Measurements from ENCODE around the gene DPY30.
A peak's percentile ranks its signal among the peaks of the same experiment; 100 is the strongest.
"Not testable (repeated sequence)": the region's sequence is repeated elsewhere in the genome, so short reads cannot be mapped to it uniquely, and the experiment has no call there.

The DPY30 gene

GRCh38 chr2:32054583-32054982 lies 15.0 kb upstream of the DPY30 start:
- H3K4me3 ChIP-seq (ENCODE audit: low read length); H3K9me3 ChIP-seq (ENCODE audit: control insufficient read depth, low read length); H3K36me3 ChIP-seq (ENCODE audit: control insufficient read depth, insufficient read depth, low read length, severe bottlenecking); H3K27me3 ChIP-seq (replicated peaks; ENCODE audit: control insufficient read depth, insufficient read depth, low read length); DNase-seq (ENCODE audit: low read depth); H3K9ac ChIP-seq (ENCODE audit: low read length); H3K4me1 ChIP-seq (ENCODE audit: control insufficient read depth, insufficient read depth, low read length): not testable (repeated sequence)

- Histone ChIP-seq H3K9ac (ENCODE audit: low read length) (no peak overlapping the region), H3K27me3 (replicated peaks; ENCODE audit: control insufficient read depth, insufficient read depth, low read length) (no peaks in the 10 kb centered on the region), H3K9me3 (ENCODE audit: control insufficient read depth, low read length) (no peaks in the 10 kb centered on the region), H3K36me3 (ENCODE audit: control insufficient read depth, insufficient read depth, low read length, severe bottlenecking) (no peaks in the 10 kb centered on the region), H3K4me3 (ENCODE audit: low read length) (no peak overlapping the region), H3K4me1 (ENCODE audit: control insufficient read depth, insufficient read depth, low read length) (no peaks in the 10 kb centered on the region)
- DNase-seq (ENCODE audit: low read depth) = no peak
Measured at GRCh38 chr2:32051836-32052439, 12.3 kb upstream of the DPY30 start.

GRCh38 chr2:32043561-32043960 lies 4.0 kb upstream of the DPY30 start:
- DNase-seq (ENCODE audit: low read depth) = no peak
- H3K36me3 ChIP-seq (ENCODE audit: control insufficient read depth, insufficient read depth, low read length, severe bottlenecking) = no peaks in the 10 kb centered on the region
- H3K9ac ChIP-seq (ENCODE audit: low read length) = no peak overlapping the region
- peaks cover 7% of the 10 kb centered on the region for H3K4me1 ChIP-seq (ENCODE audit: control insufficient read depth, insufficient read depth, low read length)
- H3K27me3 ChIP-seq (replicated peaks; ENCODE audit: control insufficient read depth, insufficient read depth, low read length) = no peaks in the 10 kb centered on the region
- H3K9me3 ChIP-seq (ENCODE audit: control insufficient read depth, low read length) = no peaks in the 10 kb centered on the region
- no peak overlapping the region for H3K4me3 ChIP-seq (ENCODE audit: low read length)

DNA sequence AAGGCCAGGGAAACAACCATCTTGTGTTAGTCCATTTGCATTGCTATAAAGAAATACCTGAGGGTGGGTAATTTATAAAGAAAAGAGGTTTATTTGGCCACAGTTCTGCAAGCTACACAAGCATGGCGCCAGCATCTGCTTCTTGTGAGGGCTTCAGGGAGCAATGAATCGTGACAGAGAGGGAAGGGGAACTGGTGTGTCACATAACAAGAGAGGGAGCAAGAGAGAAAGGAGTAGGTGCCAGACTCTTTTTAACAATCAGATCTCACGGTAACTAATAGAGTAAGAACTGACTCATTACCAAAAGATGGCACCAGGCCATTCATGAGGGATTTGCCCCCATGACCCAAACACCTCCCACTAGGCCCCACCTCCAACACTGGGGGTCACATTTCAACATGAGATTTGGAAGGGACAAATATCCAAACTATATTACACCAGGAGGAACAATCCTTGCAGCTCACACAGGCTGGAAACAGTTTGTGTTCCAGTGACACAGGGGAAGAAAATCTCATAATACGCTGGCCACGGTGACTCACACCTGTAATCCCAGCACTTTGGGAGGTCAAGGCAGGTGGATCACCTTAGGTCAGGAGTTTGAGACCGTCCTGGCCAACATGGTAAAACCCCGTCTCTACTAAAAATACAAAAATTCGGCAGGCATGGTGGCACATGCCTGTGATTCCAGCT lies 5.3 kb downstream of the DPY30 start:
- H3K36me3 ChIP-seq (ENCODE audit: control insufficient read depth, insufficient read depth, low read length, severe bottlenecking); H3K9ac ChIP-seq (ENCODE audit: low read length); DNase-seq (ENCODE audit: low read depth); H3K4me3 ChIP-seq (ENCODE audit: low read length); H3K9me3 ChIP-seq (ENCODE audit: control insufficient read depth, low read length); H3K27me3 ChIP-seq (replicated peaks; ENCODE audit: control insufficient read depth, insufficient read depth, low read length); H3K4me1 ChIP-seq (ENCODE audit: control insufficient read depth, insufficient read depth, low read length): not testable (repeated sequence)

GRCh38 chr2:32018789-32019482 lies 20.7 kb downstream of the DPY30 start:
- H3K9me3 ChIP-seq (ENCODE audit: control insufficient read depth, low read length); H3K9ac ChIP-seq (ENCODE audit: low read length); H3K4me1 ChIP-seq (ENCODE audit: control insufficient read depth, insufficient read depth, low read length); H3K27me3 ChIP-seq (replicated peaks; ENCODE audit: control insufficient read depth, insufficient read depth, low read length); H3K4me3 ChIP-seq (ENCODE audit: low read length); DNase-seq (ENCODE audit: low read depth): not testable (repeated sequence)
- H3K36me3 ChIP-seq (ENCODE audit: control insufficient read depth, insufficient read depth, low read length, severe bottlenecking) = peaks cover 36% of the 10 kb centered on the region

DNA sequence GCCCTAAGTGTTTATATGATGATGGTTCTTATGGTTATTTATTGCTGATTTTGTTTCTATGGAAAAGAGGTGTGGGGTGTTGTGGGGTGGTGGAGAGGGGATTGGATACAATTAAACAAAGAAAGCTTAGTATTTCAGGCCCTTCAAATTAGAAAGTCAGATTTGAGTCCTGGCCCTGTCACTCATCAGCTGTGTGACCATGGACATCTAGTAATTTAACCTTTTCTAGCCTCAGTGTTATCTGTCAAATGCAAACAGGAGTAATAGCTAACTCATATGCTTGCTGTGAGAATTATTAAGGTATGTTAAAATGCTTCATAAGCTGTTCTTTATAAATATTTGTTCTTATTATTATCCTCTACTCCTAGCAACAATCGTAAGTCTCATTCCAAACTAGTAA lies 26.7 kb downstream of the DPY30 start:
- Histone ChIP-seq H3K4me1 (ENCODE audit: control insufficient read depth, insufficient read depth, low read length) (peaks cover 17% of the 10 kb centered on the region), H3K4me3 (ENCODE audit: low read length) (no peak overlapping the region), H3K9me3 (ENCODE audit: control insufficient read depth, low read length) (no peaks in the 10 kb centered on the region), H3K9ac (ENCODE audit: low read length) (no peak overlapping the region), H3K27me3 (replicated peaks; ENCODE audit: control insufficient read depth, insufficient read depth, low read length) (no peaks in the 10 kb centered on the region), H3K36me3 (ENCODE audit: control insufficient read depth, insufficient read depth, low read length, severe bottlenecking) (peaks cover 5% of the 10 kb centered on the region)
- DNase-seq (ENCODE audit: low read depth) = no peak

GRCh38 chr2:32011485-32011960 lies 28.1 kb downstream of the DPY30 start:
- Histone ChIP-seq H3K4me3 (ENCODE audit: low read length) (peak overlapping the region; percentile 91), H3K9ac (ENCODE audit: low read length) (peak overlapping the region; percentile 96), H3K4me1 (ENCODE audit: control insufficient read depth, insufficient read depth, low read length) (peaks cover 23% of the 10 kb centered on the region), H3K9me3 (ENCODE audit: control insufficient read depth, low read length) (no peaks in the 10 kb centered on the region), H3K27me3 (replicated peaks; ENCODE audit: control insufficient read depth, insufficient read depth, low read length) (no peaks in the 10 kb centered on the region), H3K36me3 (ENCODE audit: control insufficient read depth, insufficient read depth, low read length, severe bottlenecking) (no peaks in the 10 kb centered on the region)
- DNase-seq (ENCODE audit: low read depth) = no peak

DNA sequence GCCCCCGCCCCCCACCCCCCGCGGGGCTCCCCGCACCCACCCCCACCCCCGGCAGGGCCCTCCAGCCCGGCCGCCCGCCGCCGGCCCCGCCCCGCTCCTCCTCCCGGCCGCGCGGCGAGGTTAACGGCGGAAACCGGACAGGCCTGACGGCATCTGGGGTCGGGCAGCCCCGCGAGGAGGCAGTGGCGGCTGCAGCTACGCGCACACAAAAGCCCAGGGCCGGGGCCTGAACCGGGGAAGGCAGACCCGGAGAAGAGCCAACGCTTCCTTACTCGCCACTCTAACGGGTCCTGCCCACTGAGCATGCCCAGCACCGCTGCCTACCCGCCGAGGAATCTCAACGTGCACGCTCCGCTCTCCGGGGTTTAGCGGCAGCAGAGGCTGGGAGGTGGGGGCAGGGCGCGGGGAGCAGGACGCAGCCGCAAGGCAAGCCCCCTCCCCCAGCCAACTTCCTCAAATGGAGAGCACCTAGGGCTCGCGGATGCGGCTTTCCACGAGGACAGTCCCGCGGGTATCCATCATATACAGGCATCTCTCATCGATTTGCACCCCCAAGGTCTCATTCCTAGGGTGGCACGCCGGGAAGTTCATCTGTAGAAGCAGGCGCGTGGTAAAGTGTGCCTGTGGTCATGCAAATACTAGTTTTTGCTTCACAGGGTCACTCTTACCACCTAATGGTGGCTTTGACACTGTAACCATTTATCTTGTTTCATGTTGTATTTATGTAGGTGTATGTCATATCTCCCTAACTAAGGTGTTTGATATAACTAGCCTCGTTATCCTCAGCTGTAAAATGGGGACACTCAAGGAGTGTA lies 28.7 kb downstream of the DPY30 start, which contains the start of gene MEMO1:
Gene MEMO1 (minus strand): TSS at position 339 of the 815 bp plus-strand sequence. CDS start 761 bp downstream, outside the sequence.
- H3K4me3 ChIP-seq (ENCODE audit: low read length) = peak within 1 kb of the TSS; percentile 96
- peak; percentile 95 for DNase-seq (ENCODE audit: low read depth)
- H3K36me3 ChIP-seq (ENCODE audit: control insufficient read depth, insufficient read depth, low read length, severe bottlenecking) = no peaks in the 10 kb centered on the region

GRCh38 chr2:32010280-32010669 lies 29.3 kb downstream of the DPY30 start:
- not testable (repeated sequence) for DNase-seq (ENCODE audit: low read depth); H3K4me3 ChIP-seq (ENCODE audit: low read length); H3K36me3 ChIP-seq (ENCODE audit: control insufficient read depth, insufficient read depth, low read length, severe bottlenecking)

More for the DNA sequence above, 28.7 kb downstream of the DPY30 start, which contains the start of gene MEMO1:
- Histone ChIP-seq H3K4me1 (ENCODE audit: control insufficient read depth, insufficient read depth, low read length) (peaks cover 23% of the 10 kb centered on the region), H3K9ac (ENCODE audit: low read length) (peak within 1 kb of the TSS; percentile 96), H3K27me3 (replicated peaks; ENCODE audit: control insufficient read depth, insufficient read depth, low read length) (no peaks in the 10 kb centered on the region), H3K9me3 (ENCODE audit: control insufficient read depth, low read length) (no peaks in the 10 kb centered on the region)

DNA sequence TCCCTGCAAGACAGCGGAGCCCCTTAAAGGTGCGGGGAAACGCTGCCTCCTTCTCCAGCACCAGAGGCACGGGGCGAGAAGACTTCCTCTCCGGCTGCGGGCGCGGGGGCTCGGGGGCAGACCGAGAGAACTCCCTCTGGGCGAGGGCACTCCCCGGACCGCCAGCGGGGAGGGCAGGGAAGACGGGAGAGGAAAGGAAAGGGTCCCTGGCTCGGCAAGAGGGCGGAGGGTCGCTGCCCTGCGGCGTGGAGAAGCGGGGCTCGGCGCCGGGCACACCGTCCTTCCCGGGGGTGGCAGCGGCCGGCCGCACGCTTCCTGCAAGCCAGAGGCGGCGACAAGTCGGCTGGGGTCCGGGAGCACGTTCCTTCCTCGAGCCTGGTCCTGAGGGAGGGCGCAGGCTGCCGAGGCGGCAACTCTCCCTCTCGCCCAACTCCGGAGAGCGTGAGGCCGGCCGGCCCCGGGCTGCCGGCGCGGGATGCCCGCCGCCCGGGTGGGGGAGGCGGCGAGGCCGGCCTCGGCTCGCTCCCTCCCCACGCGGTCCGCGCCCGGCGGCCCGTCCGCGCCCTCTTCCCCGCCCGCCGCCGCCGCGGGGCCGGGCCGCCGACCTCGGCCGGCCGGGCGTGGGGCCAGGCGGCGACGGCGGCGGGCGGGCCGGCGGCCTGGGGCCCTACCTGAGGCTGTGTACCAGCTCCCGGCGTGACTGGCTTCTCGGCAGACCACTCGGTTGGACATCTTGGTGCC lies 29.9 kb downstream of the DPY30 start:
- peak; percentile 70 for DNase-seq (ENCODE audit: low read depth)
- Histone ChIP-seq H3K27me3 (replicated peaks; ENCODE audit: control insufficient read depth, insufficient read depth, low read length) (no peaks in the 10 kb centered on the region), H3K9ac (ENCODE audit: low read length) (peak overlapping the region; percentile 91), H3K4me3 (ENCODE audit: low read length) (peak overlapping the region; percentile 96), H3K36me3 (ENCODE audit: control insufficient read depth, insufficient read depth, low read length, severe bottlenecking) (no peaks in the 10 kb centered on the region), H3K9me3 (ENCODE audit: control insufficient read depth, low read length) (no peaks in the 10 kb centered on the region), H3K4me1 (ENCODE audit: control insufficient read depth, insufficient read depth, low read length) (peaks cover 23% of the 10 kb centered on the region)

More at GRCh38 chr2:32010280-32010669, 29.3 kb downstream of the DPY30 start:
- Histone ChIP-seq H3K4me1 (ENCODE audit: control insufficient read depth, insufficient read depth, low read length) (peaks cover 23% of the 10 kb centered on the region), H3K9ac (ENCODE audit: low read length) (peak overlapping the region; percentile 42)
- not testable (repeated sequence) for H3K27me3 ChIP-seq (replicated peaks; ENCODE audit: control insufficient read depth, insufficient read depth, low read length); H3K9me3 ChIP-seq (ENCODE audit: control insufficient read depth, low read length)
